Vagina (tissue), 2 donors: ENCODE results near the gene RUFY4. TPM values are rescaled to one million over a fixed set of nuclear protein-coding genes. Genes with fewer than 3 reads are reported as not detected.

Source experiments
- DNase-seq, 2 donors: peaks; one replicate each; pipeline ENCODE4 v3.0.0-alpha.2; 2017; ENCODE audit errors: extremely low spot score in 2 of 2
- H3K27ac ChIP-seq: fragments of 200-600 bp; sonication (generic); one replicate; pipeline ENCODE4 v1.5.1; 2019
- H3K27me3 ChIP-seq: fragments of 200-600 bp; sonication (generic); one replicate; pipeline ENCODE4 v1.5.1; 2019
- H3K36me3 ChIP-seq, 2 donors: fragments of 200-600 bp; sonication (generic); one replicate each; pipeline ENCODE4 v1.5.1; 2017 to 2019
- H3K4me1 ChIP-seq: fragments of 200-600 bp; sonication (generic); one replicate; pipeline ENCODE4 v1.5.1; 2019
- H3K4me3 ChIP-seq, 2 donors: fragments of 200-600 bp; sonication (generic); 1 replicate in 1 of 2; 2 replicates in 1 of 2; pipeline ENCODE4 v1.5.1; 2016 to 2019
- H3K9me3 ChIP-seq: fragments of 200-600 bp; sonication (generic); one replicate; pipeline ENCODE4 v1.5.1; 2019
- POLR2A ChIP-seq, 2 donors: fragments of 450-650 bp; IDR thresholded peaks; one replicate each; pipeline ENCODE4 v1.6.1; 2017; ENCODE audit warnings: antibody characterized with exemption in 2 of 2, mild to moderate bottlenecking in 2 of 2, moderate library complexity in 2 of 2
- POLR2AphosphoS5 ChIP-seq, 2 donors: sonication (generic); formaldehyde crosslinking; IDR thresholded peaks; one replicate each; pipeline ENCODE4 v1.9.0; 2017; ENCODE audit warnings: antibody characterized with exemption in 2 of 2, mild to moderate bottlenecking in 2 of 2, low read depth in 1 of 2; ENCODE audit not compliant: insufficient read depth in 1 of 2
- intact Hi-C: fragments of 100-400 bp; cut with DNase I; formaldehyde crosslinking; loops from one replicate; pipeline ENCODE4 v1.15.1; 2023
- total RNA-seq: library from RNA; depleted of rRNA; stranded (reverse); fragments of >200 nt; gene quantifications from one replicate; pipeline ENCODE4 v1.2.3, GENCODE V29; 2016
- TF ChIP-seq, protein P1 (sequence below), 3 experiments: fragments of 450-650 bp in 2 of 3; fragments of 200-600 bp in 1 of 3; sonication (generic) in 1 of 3; IDR thresholded peaks; one replicate each; pipeline ENCODE4 v1.5.1; 2017 to 2019; ENCODE audit warnings: antibody characterized with exemption in 3 of 3, mild to moderate bottlenecking in 2 of 3, moderate library complexity in 2 of 3

RUFY4 gene
- total RNA-seq, 1 donor from 2014 or later, result not detected

GRCh38 chr2:218031771-218032257 lies 37.2 kb upstream of the RUFY4 start:
- Histone ChIP-seq H3K27ac (no peak overlapping the region), H3K36me3 (no peaks in the 10 kb centered on the region), H3K4me3 (no peak overlapping the region), H3K4me1 (peaks cover 26% of the 10 kb centered on the region), H3K27me3 (no peaks in the 10 kb centered on the region), H3K9me3 (no peaks in the 10 kb centered on the region)
- peak; percentile 74 to 87 for DNase-seq
- TF ChIP-seq POLR2A (IDR thresholded peaks at IDR 0.05), result no peak
- TF ChIP-seq, protein P1, sequence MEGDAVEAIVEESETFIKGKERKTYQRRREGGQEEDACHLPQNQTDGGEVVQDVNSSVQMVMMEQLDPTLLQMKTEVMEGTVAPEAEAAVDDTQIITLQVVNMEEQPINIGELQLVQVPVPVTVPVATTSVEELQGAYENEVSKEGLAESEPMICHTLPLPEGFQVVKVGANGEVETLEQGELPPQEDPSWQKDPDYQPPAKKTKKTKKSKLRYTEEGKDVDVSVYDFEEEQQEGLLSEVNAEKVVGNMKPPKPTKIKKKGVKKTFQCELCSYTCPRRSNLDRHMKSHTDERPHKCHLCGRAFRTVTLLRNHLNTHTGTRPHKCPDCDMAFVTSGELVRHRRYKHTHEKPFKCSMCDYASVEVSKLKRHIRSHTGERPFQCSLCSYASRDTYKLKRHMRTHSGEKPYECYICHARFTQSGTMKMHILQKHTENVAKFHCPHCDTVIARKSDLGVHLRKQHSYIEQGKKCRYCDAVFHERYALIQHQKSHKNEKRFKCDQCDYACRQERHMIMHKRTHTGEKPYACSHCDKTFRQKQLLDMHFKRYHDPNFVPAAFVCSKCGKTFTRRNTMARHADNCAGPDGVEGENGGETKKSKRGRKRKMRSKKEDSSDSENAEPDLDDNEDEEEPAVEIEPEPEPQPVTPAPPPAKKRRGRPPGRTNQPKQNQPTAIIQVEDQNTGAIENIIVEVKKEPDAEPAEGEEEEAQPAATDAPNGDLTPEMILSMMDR (IDR thresholded peaks at IDR 0.05), result no peak
- no peak for TF ChIP-seq POLR2AphosphoS5 (IDR thresholded peaks at IDR 0.05; ENCODE audit: insufficient read depth in 1 of 2, low read depth in 1 of 2)
- intact Hi-C loops, result loop anchor here (5.0 kb wide), 1 partner anchor 245 kb away; no protein-coding TSS in a partner anchor

DNA sequence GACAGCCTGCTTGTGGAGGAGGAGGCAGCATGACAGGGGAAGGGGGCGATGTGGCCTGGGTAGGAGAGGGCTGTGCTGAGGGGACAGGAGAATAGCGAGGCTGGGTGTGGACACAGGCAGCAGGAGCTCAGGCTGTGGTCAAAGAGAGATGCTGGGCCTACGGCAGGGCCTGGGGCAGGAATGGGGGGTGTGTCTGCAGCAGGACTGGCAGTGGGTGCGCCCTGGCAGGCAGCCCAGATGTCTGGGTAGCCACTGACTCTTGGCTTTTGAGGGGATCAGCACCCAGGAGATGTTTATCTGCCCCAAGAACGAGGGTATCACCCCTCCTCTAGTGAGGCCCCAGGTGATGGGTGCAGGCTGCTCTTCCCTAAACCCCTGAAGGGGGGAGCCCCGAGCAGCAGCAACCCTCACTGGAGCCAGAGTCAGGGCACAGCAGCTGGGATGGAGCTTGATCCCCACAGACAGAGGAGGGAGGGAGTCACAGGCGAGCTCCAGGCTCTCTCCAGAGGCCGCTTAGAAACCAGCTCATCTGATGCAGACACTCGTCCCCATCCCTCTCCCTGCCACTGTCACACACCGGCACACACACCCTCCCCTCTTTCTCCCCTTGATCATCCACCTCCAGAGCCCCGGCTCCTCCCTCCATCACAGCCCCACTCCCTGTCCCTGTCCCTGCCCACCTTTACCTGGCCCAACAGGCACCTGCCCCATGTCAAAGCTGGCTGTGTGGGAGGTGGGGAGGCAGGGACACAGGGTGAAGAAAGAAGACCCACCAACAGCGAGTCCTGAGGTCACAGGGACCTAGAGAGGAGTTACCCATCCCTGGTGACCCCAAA lies 36.5 kb upstream of the RUFY4 start:
- DNase-seq, result no peak
- no peaks in the 10 kb centered on the region for H3K27me3 ChIP-seq
- H3K27ac ChIP-seq, result no peak overlapping the region
- TF ChIP-seq POLR2A (IDR thresholded peaks at IDR 0.05) (no peak), POLR2AphosphoS5 (IDR thresholded peaks at IDR 0.05; ENCODE audit: insufficient read depth in 1 of 2, low read depth in 1 of 2) (no peak)
- TF ChIP-seq, protein P1 (IDR thresholded peaks at IDR 0.05), result no peak
- H3K4me1 ChIP-seq, result peaks cover 26% of the 10 kb centered on the region
- no peaks in the 10 kb centered on the region for H3K9me3 ChIP-seq
- H3K36me3 ChIP-seq, result no peaks in the 10 kb centered on the region
- no peak overlapping the region for H3K4me3 ChIP-seq
- intact Hi-C loops, result loop anchor here (5.0 kb wide), 1 partner anchor 245 kb away; no protein-coding TSS in a partner anchor

DNA sequence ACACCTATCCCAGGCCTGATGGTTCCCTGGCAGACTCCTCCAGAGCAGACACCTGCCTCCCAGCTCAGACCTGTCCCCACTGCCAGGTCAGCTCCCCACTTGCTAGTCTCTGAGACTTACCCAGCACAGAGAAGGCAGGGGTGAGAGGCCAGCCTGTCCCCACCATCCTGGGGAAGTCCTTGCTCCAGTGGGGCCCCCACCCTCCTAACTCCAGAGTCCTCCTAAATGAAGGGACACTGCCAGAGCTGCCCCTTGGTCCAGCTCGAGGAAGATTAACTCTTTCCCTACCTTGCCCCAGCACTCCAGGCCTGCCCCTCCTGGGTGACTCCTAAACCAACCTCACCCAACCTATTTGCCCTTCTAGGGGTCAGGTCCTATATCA lies 35.9 kb upstream of the RUFY4 start:
- intact Hi-C loops, result loop anchor here (5.0 kb wide), 1 partner anchor 246 kb away; no protein-coding TSS in a partner anchor
- no peak overlapping the region for H3K4me3 ChIP-seq
- DNase-seq, result no peak
- TF ChIP-seq, protein P1 (IDR thresholded peaks at IDR 0.05), result no peak
- TF ChIP-seq POLR2A (IDR thresholded peaks at IDR 0.05), result no peak
- TF ChIP-seq POLR2AphosphoS5 (IDR thresholded peaks at IDR 0.05; ENCODE audit: insufficient read depth in 1 of 2, low read depth in 1 of 2), result no peak
- peaks cover 23% of the 10 kb centered on the region for H3K4me1 ChIP-seq
- no peak overlapping the region for H3K27ac ChIP-seq
- no peaks in the 10 kb centered on the region for H3K27me3 ChIP-seq
- H3K9me3 ChIP-seq, result no peaks in the 10 kb centered on the region
- no peaks in the 10 kb centered on the region for H3K36me3 ChIP-seq

GRCh38 chr2:218033590-218034496 lies 35.2 kb upstream of the RUFY4 start:
- TF ChIP-seq POLR2A (IDR thresholded peaks at IDR 0.05) (no peak), POLR2AphosphoS5 (IDR thresholded peaks at IDR 0.05; ENCODE audit: insufficient read depth in 1 of 2, low read depth in 1 of 2) (no peak)
- TF ChIP-seq, protein P1 (IDR thresholded peaks at IDR 0.05), result no peak
- H3K9me3 ChIP-seq, result no peaks in the 10 kb centered on the region
- H3K4me1 ChIP-seq, result peaks cover 17% of the 10 kb centered on the region
- H3K4me3 ChIP-seq, result no peak overlapping the region
- intact Hi-C loops, result loop anchor here (5.0 kb wide), 1 partner anchor 247 kb away; no protein-coding TSS in a partner anchor
- no peaks in the 10 kb centered on the region for H3K36me3 ChIP-seq
- no peak for DNase-seq
- H3K27ac ChIP-seq, result no peak overlapping the region
- H3K27me3 ChIP-seq, result no peaks in the 10 kb centered on the region
